ENCODE data around the gene STARD9.
A peak's percentile ranks its signal among the peaks of the same experiment; 100 is the strongest.
"Not testable (repeated sequence)": the region's sequence is repeated elsewhere in the genome, so short reads cannot be mapped to it uniquely, and the experiment has no call there.

Gene STARD9

DNA sequence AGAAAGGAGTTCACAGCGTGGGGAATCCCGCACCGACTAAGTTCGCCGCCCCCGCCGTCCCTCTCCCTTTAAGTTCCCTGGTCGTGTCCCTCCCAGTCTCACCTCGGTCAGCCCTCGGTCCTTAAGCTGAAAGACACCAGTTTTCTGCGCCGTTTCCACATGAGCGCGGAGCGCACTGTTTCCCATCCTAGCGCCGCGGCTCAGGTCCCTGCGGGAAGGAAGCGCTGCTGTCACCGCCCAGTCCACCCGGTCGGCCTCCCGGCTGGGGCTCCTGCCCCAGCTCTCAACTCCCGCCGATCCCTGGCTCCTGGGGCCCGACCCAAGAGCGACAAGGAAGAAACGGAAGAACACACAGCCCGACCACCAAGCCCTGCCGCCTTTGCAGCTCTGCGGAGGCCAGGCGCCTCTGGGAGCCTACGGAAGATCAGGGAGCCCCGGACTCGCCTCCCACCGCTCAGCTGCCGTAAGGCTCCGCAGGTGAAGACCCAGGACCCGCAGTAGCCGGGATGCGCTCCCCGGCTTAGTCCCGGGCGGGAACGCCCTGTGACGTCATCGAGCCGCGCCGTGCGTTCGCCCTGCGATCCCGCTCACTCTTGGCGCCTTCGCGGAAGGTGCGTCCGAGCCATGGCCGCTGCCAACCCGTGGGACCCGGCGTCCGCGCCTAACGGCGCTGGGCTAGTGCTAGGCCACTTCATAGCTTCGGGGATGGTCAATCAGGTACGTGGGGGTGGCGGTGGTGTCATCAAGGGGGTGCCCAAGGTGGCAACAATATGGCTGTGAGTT lies 27.0 kb upstream of the STARD9 start, which contains the start of the genes HAUS2 and LRRC57:
Gene HAUS2 (plus strand): TSS at position 590 of the 783 bp plus-strand sequence. CDS start 35 bp downstream, at position 625.
Gene LRRC57 (minus strand): TSS at position 545 of the 783 bp plus-strand sequence. CDS start 359 bp downstream, at position 186.
- Mint-ChIP-seq H3K27me3 (ENCODE audit: low read depth, poor library complexity) (peaks cover 2% of the 10 kb centered on the region), H3K4me3 (peak within 1 kb of the TSS; percentile 94), H3K9me3 (no peaks in the 10 kb centered on the region), H3K4me1 (peaks cover 32% of the 10 kb centered on the region), H3K36me3 (ENCODE audit: low read depth) (peaks cover 9% of the 10 kb centered on the region), H3K27ac (peak within 1 kb of the TSS; percentile 96)
- TF ChIP-seq, protein P1, sequence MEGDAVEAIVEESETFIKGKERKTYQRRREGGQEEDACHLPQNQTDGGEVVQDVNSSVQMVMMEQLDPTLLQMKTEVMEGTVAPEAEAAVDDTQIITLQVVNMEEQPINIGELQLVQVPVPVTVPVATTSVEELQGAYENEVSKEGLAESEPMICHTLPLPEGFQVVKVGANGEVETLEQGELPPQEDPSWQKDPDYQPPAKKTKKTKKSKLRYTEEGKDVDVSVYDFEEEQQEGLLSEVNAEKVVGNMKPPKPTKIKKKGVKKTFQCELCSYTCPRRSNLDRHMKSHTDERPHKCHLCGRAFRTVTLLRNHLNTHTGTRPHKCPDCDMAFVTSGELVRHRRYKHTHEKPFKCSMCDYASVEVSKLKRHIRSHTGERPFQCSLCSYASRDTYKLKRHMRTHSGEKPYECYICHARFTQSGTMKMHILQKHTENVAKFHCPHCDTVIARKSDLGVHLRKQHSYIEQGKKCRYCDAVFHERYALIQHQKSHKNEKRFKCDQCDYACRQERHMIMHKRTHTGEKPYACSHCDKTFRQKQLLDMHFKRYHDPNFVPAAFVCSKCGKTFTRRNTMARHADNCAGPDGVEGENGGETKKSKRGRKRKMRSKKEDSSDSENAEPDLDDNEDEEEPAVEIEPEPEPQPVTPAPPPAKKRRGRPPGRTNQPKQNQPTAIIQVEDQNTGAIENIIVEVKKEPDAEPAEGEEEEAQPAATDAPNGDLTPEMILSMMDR (IDR thresholded peaks at IDR 0.05) = no peak
- peak; percentile 95 for DNase-seq

DNA sequence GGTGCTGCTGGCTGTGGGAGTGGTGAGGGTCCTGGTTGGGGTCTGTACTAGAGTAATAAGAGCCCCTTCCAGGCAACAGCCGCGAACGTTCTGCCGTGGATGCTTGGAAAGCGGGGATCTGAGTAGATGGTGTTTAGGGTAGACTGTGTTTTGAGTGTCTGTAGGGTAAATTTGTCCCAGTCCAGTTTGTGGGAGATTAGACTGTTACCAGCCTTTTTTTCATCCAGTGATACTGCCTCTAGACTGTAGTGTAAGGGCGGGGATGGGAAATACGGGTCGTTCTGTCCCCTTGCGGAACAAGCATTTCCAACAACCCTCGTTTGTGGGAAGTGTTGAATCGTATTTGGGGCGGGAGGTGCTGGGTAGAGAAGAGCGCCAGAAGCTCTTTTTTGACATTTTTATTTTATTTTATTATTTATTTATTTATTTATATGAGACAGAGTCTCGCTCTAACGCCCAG lies 26.3 kb upstream of the STARD9 start:
- DNase-seq = no peak
- Mint-ChIP-seq H3K27me3 (ENCODE audit: low read depth, poor library complexity) (peaks cover 3% of the 10 kb centered on the region), H3K36me3 (ENCODE audit: low read depth) (peaks cover 4% of the 10 kb centered on the region), H3K4me1 (peaks cover 32% of the 10 kb centered on the region), H3K9me3 (no peaks in the 10 kb centered on the region), H3K4me3 (peak overlapping the region; percentile 94), H3K27ac (peak overlapping the region; percentile 96)
- TF ChIP-seq, protein P1 (IDR thresholded peaks at IDR 0.05) = no peak

DNA sequence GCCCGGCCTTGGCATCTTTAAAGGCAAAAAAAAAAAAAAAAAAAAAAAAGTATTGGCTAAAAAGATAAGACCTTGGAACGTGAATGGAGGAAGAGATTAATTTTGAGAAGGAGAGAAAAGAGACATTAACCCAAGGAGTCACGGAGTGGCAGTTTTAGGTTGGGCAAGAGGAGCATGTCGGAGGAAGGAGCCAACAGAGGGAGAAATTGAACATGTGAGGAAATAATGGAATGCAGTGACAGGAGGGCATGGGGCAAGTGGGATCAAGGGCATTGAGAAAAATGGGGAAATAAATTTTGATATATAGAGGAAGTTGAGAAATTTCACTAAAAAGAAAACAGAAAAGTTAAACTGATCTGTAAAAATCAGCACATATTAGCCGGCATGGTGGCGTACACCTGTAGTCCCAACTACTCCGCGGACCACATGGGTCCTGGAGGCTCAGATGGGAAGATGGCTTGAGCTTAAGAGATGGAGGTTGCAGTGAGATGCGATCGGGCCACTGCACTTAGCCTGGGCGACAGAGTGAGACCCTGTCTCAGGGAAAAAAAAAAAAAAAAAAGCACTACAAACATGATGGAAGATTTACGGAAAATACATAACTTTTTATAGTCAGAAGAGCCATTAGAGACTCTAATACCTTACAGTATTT lies 25.5 kb upstream of the STARD9 start:
- TF ChIP-seq, protein P1 (IDR thresholded peaks at IDR 0.05) = no peak
- peaks cover 3% of the 10 kb centered on the region for H3K27me3 Mint-ChIP-seq (ENCODE audit: low read depth, poor library complexity)
- peak overlapping the region; percentile 94 for H3K4me3 Mint-ChIP-seq
- no peak for DNase-seq
- peaks cover 2% of the 10 kb centered on the region for H3K36me3 Mint-ChIP-seq (ENCODE audit: low read depth)
- H3K4me1 Mint-ChIP-seq = peaks cover 32% of the 10 kb centered on the region
- H3K27ac Mint-ChIP-seq = no peak overlapping the region
- H3K9me3 Mint-ChIP-seq = no peaks in the 10 kb centered on the region

DNA sequence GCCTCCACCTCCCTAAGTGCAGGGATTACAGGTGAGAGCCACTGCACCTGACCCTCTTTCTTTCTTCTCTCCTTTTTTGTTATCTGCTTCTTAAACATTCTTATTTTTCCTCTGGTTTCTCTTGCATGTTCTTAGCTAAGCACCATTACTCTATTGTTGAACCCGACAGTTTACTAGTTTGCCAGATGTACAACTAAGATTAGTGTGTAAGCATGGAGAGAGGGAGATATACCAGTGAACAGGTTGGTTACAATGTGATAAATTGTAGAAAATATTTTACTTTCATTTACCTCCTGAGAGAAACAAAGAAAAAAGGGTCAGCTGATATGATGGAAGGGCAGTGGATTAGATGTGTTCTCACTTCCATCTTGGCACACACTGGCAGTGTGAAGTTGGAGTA lies 21.9 kb upstream of the STARD9 start:
- TF ChIP-seq, protein P1 (IDR thresholded peaks at IDR 0.05) = no peak
- Mint-ChIP-seq H3K4me3 (no peak overlapping the region), H3K4me1 (peaks cover 15% of the 10 kb centered on the region), H3K27ac (peak overlapping the region; percentile 13), H3K27me3 (ENCODE audit: low read depth, poor library complexity) (peaks cover 3% of the 10 kb centered on the region), H3K36me3 (ENCODE audit: low read depth) (no peaks in the 10 kb centered on the region), H3K9me3 (no peaks in the 10 kb centered on the region)
- DNase-seq = no peak

DNA sequence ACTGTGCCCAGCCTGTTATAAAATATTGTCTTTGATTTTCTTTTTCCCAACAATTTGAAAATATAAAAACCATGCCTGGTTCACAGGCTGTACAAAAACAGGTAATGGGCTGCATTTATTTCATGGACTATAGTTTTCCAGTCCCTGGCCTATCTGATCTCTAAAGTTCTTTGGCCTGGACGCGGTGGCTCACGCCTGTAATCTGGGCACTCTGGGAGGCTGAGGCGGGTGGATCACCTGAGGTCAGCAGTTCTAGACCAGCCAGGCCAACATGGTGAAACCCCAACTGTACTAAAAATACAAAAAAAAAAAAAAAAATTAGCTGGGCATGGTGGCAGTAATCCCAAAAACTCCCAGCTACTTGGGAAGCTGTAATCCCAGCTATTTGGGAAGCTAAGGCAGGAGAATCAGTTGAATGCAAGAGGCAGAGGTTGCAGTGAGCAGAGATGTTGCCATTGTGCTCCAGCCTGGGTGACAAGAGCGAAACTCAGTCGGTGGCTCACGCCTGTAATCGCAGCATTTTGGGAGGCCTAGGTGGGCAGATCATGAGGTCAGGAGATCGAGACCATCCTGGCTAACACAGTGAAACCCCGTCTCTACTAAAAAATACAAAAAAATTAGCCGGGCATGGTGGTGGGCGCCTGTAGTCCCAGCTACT lies 18.7 kb upstream of the STARD9 start:
- H3K27ac Mint-ChIP-seq; H3K9me3 Mint-ChIP-seq; DNase-seq; H3K4me1 Mint-ChIP-seq; H3K27me3 Mint-ChIP-seq (ENCODE audit: low read depth, poor library complexity); H3K4me3 Mint-ChIP-seq: not testable (repeated sequence)
- H3K36me3 Mint-ChIP-seq (ENCODE audit: low read depth) = peaks cover 11% of the 10 kb centered on the region

DNA sequence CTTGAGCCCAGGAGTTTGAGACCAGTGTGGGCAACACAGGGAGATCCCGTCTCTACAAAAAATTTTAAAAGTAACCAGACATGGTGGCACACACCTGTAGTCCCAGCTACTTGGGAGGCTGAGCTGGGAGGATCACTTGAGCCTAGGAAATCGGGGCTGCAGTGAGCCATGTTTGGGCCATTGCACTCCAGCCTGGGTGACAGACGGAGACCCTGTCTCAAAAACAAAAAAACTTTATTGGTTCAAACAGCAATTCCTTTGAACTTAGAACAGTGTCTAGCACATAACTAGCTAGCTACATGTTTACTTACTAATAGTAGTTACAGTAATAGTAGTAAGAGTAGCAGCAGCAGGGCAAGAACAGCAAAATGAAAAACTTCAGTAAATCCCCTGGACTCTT lies 16.7 kb upstream of the STARD9 start:
- Mint-ChIP-seq H3K4me1 (no peaks in the 10 kb centered on the region), H3K36me3 (ENCODE audit: low read depth) (peaks cover 17% of the 10 kb centered on the region), H3K9me3 (no peaks in the 10 kb centered on the region), H3K4me3 (no peak overlapping the region), H3K27ac (no peak overlapping the region), H3K27me3 (ENCODE audit: low read depth, poor library complexity) (no peaks in the 10 kb centered on the region)
- no peak for DNase-seq
- TF ChIP-seq, protein P1 (IDR thresholded peaks at IDR 0.05) = no peak
